Neural progenitor cell (in vitro differentiated cells): ENCODE results near the gene TNS3. TPM values are rescaled to one million over a fixed set of nuclear protein-coding genes. Genes with fewer than 3 reads are reported as not detected.

Source experiments
- DNase-seq: peaks from one replicate; pipeline ENCODE4 v3.0.0-alpha.2; 2016; ENCODE audit warnings: low spot score
- H2AFZ ChIP-seq: fragments of 200-600 bp; sonication (generic); replicated peaks from 2 replicates; pipeline ENCODE4 v1.6.1; 2016; ENCODE audit warnings: antibody characterized with exemption
- H3F3A ChIP-seq: fragments of 200-600 bp; sonication (generic); 2 replicates; pipeline ENCODE4 v1.6.1; 2016; ENCODE audit warnings: antibody characterized with exemption, low read depth
- H3K27ac ChIP-seq: fragments of 200-600 bp; sonication (generic); 2 replicates; pipeline ENCODE4 v1.5.1; 2016; ENCODE audit warnings: mild to moderate bottlenecking
- H3K27me3 ChIP-seq: fragments of 200-600 bp; sonication (generic); 2 replicates; pipeline ENCODE4 v1.6.1; 2016; ENCODE audit warnings: mild to moderate bottlenecking, moderate library complexity
- H3K36me3 ChIP-seq: fragments of 200-600 bp; sonication (generic); 2 replicates; pipeline ENCODE4 v1.5.1; 2016
- H3K4me1 ChIP-seq: fragments of 200-600 bp; sonication (generic); 2 replicates; pipeline ENCODE4 v1.6.1; 2016; ENCODE audit warnings: mixed run types
- H3K4me2 ChIP-seq: fragments of 200-600 bp; sonication (generic); 2 replicates; pipeline ENCODE4 v1.6.1; 2016
- H3K4me3 ChIP-seq: fragments of 200-600 bp; sonication (generic); 2 replicates; pipeline ENCODE4 v1.5.1; 2016
- H3K79me2 ChIP-seq: fragments of 200-600 bp; sonication (generic); 2 replicates; pipeline ENCODE4 v1.6.1; 2016; ENCODE audit warnings: low read depth
- H3K9ac ChIP-seq: fragments of 200-600 bp; sonication (generic); 2 replicates; pipeline ENCODE4 v1.6.1; 2016
- H3K9me3 ChIP-seq: fragments of 200-600 bp; sonication (generic); 2 replicates; pipeline ENCODE4 v1.5.1; 2016; ENCODE audit warnings: low read depth
- H4K20me1 ChIP-seq: fragments of 200-600 bp; sonication (generic); 2 replicates; pipeline ENCODE4 v1.6.1; 2016; ENCODE audit warnings: low read depth
- H3K27ac Mint-ChIP-seq: 3 replicates; pipeline ENCODE4 v1.8.0; 2021; ENCODE audit warnings: mixed read lengths
- H3K27me3 Mint-ChIP-seq: 2 replicates; pipeline ENCODE4 v1.8.0; 2022; ENCODE audit warnings: low read depth, mild to moderate bottlenecking, inconsistent platforms, moderate library complexity, mixed read lengths; ENCODE audit not compliant: insufficient read depth
- H3K36me3 Mint-ChIP-seq: 3 replicates; pipeline ENCODE4 v1.8.0; 2021; ENCODE audit warnings: mixed read lengths
- H3K4me1 Mint-ChIP-seq: 3 replicates; pipeline ENCODE4 v1.8.0; 2021; ENCODE audit warnings: mixed read lengths
- H3K4me3 Mint-ChIP-seq: 3 replicates; pipeline ENCODE4 v1.8.0; 2021; ENCODE audit warnings: mild to moderate bottlenecking, moderate library complexity, mixed read lengths
- H3K9me3 Mint-ChIP-seq: 3 replicates; pipeline ENCODE4 v1.8.0; 2020; ENCODE audit warnings: mixed read lengths
- EZH2 ChIP-seq: fragments of 200-600 bp; sonication (generic); IDR thresholded peaks from 2 replicates; pipeline ENCODE4 v1.6.1; 2017; ENCODE audit warnings: antibody characterized with exemption, mild to moderate bottlenecking, moderate library complexity
- EZH2phosphoT487 ChIP-seq: fragments of 200-600 bp; sonication (generic); IDR thresholded peaks from 2 replicates; pipeline ENCODE4 v1.6.1; 2017; ENCODE audit warnings: antibody characterized with exemption
- total RNA-seq: library from RNA; depleted of rRNA; stranded (reverse); fragments of >200 nt; gene quantifications from 2 replicates; pipeline ENCODE4 v1.2.3, GENCODE V29; 2015; ENCODE audit warnings: low replicate concordance
- TF ChIP-seq, protein P1 (sequence below): fragments of 200-600 bp; sonication (generic); IDR thresholded peaks from 2 replicates; pipeline ENCODE4 v1.5.1; 2017; ENCODE audit warnings: antibody characterized with exemption, mild to moderate bottlenecking

The TNS3 gene
- total RNA-seq, 1 donor from 2014 or later: 15.0 TPM

DNA sequence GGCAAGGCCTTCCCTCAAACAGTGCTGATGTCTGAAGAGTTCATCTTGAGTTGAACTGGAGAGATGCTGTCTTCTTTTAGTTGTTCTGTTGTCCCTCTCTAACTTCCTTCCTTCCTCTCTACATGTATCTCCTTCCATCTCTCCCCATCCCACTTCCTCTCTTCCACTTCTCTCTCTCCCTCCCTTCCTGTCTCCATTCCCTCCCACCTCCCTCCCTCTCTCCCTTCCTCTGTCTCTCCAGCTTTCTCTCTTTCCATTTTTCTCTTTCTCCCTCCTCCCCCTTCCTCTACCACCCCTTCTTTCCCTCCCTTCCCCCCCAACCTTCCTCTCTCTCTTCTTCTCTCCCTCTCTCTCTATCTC lies 40.7 kb upstream of the TNS3 start:
- Histone ChIP-seq H3K4me3 (no peak overlapping the region), H3K36me3 (no peaks in the 10 kb centered on the region), H4K20me1 (no peaks in the 10 kb centered on the region), H3K4me1 (peaks cover 8% of the 10 kb centered on the region), H3F3A (no peaks in the 10 kb centered on the region), H2AFZ (no peak overlapping the region), H3K4me2 (no peak overlapping the region), H3K27me3 (no peaks in the 10 kb centered on the region), H3K9me3 (no peaks in the 10 kb centered on the region), H3K27ac (no peak overlapping the region), H3K79me2 (no peaks in the 10 kb centered on the region), H3K9ac (no peak overlapping the region)
- H3K9me3 Mint-ChIP-seq: peaks cover 4% of the 10 kb centered on the region
- DNase-seq: no peak
- H3K4me3 Mint-ChIP-seq: no peak overlapping the region
- H3K4me1 Mint-ChIP-seq: peaks cover 48% of the 10 kb centered on the region
- TF ChIP-seq EZH2 (no peak), EZH2phosphoT487 (no peak)
- TF ChIP-seq, protein P1, sequence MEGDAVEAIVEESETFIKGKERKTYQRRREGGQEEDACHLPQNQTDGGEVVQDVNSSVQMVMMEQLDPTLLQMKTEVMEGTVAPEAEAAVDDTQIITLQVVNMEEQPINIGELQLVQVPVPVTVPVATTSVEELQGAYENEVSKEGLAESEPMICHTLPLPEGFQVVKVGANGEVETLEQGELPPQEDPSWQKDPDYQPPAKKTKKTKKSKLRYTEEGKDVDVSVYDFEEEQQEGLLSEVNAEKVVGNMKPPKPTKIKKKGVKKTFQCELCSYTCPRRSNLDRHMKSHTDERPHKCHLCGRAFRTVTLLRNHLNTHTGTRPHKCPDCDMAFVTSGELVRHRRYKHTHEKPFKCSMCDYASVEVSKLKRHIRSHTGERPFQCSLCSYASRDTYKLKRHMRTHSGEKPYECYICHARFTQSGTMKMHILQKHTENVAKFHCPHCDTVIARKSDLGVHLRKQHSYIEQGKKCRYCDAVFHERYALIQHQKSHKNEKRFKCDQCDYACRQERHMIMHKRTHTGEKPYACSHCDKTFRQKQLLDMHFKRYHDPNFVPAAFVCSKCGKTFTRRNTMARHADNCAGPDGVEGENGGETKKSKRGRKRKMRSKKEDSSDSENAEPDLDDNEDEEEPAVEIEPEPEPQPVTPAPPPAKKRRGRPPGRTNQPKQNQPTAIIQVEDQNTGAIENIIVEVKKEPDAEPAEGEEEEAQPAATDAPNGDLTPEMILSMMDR: no peak
- peaks cover 8% of the 10 kb centered on the region for H3K27me3 Mint-ChIP-seq
- no peaks in the 10 kb centered on the region for H3K36me3 Mint-ChIP-seq
- H3K27ac Mint-ChIP-seq: peak overlapping the region; percentile 94

DNA sequence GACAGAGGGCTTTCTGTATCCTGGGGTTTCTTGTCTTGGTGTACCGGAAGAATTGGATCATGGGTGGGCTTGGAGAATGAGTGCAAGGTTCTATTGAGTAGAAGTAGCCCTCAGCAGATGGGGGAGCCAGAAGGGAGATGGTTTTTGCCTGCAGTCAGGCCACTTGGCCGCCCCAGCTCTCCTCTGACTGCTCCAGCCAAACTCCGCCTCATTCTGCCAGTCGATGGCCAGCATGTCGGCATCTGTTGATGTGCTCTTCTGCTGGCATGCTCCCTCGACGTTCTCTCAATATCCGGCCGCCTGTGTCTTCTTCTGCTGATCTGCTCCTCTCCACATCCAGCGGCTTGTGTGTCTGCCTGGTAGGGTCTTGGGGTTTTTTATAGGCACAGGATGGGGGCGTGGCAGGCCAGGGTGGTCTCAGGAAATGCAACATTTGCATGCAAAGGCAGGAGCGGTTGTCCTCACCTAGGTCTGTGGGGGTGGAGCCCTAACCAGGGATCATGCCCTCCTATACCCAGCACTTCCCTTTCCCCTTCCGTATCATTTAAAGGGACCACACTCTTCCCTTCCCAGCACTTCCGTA lies 40.2 kb upstream of the TNS3 start:
- H4K20me1 ChIP-seq: no peaks in the 10 kb centered on the region
- H3K9me3 ChIP-seq: no peaks in the 10 kb centered on the region
- Mint-ChIP-seq H3K4me3 (no peak overlapping the region), H3K9me3 (peaks cover 4% of the 10 kb centered on the region), H3K27ac (no peak overlapping the region), H3K27me3 (peaks cover 8% of the 10 kb centered on the region), H3K4me1 (peaks cover 43% of the 10 kb centered on the region), H3K36me3 (no peaks in the 10 kb centered on the region)
- TF ChIP-seq EZH2 (no peak), EZH2phosphoT487 (no peak)
- TF ChIP-seq, protein P1: no peak
- H3K27ac ChIP-seq: no peak overlapping the region
- H3K79me2 ChIP-seq: no peaks in the 10 kb centered on the region
- peaks cover 8% of the 10 kb centered on the region for H3K4me1 ChIP-seq
- no peaks in the 10 kb centered on the region for H3K36me3 ChIP-seq
- H3K4me3 ChIP-seq: no peak overlapping the region
- H3K4me2 ChIP-seq: no peak overlapping the region
- H3K27me3 ChIP-seq: no peaks in the 10 kb centered on the region
- no peak overlapping the region for H2AFZ ChIP-seq
- no peak for DNase-seq
- no peak overlapping the region for H3K9ac ChIP-seq
- H3F3A ChIP-seq: no peaks in the 10 kb centered on the region

DNA sequence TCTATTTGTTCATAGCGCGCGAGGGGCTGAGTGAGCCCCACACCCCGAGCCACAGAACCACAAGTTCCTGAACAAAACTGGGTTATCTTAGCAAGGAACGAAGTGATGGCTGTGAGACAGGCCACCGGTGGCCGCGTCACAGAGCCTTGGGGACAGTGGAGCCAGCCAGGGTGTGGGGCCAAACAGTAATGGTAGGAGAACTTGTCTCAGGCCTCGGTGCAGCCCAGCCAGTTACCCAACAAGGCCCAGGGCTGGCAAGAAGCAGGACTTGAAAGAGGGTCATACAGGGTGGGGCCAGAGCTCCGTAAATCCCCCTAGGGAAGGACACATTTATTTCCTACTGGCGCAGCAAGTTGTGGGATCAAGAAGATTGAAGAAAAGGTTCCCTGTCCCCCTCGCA lies 39.4 kb upstream of the TNS3 start:
- H3K4me2 ChIP-seq: no peak overlapping the region
- H3K36me3 Mint-ChIP-seq: no peaks in the 10 kb centered on the region

More for the DNA sequence above, 39.4 kb upstream of the TNS3 start:
- no peaks in the 10 kb centered on the region for H4K20me1 ChIP-seq
- H3K27me3 Mint-ChIP-seq: peaks cover 8% of the 10 kb centered on the region
- peaks cover 39% of the 10 kb centered on the region for H3K4me1 Mint-ChIP-seq
- no peak overlapping the region for H3K27ac ChIP-seq
- H3K79me2 ChIP-seq: no peaks in the 10 kb centered on the region
- H3K9me3 Mint-ChIP-seq: peaks cover 4% of the 10 kb centered on the region
- no peaks in the 10 kb centered on the region for H3K9me3 ChIP-seq
- no peak overlapping the region for H3K4me3 ChIP-seq
- H3F3A ChIP-seq: no peaks in the 10 kb centered on the region
- H3K36me3 ChIP-seq: no peaks in the 10 kb centered on the region
- H2AFZ ChIP-seq: no peak overlapping the region
- no peak overlapping the region for H3K9ac ChIP-seq
- no peak overlapping the region for H3K27ac Mint-ChIP-seq
- no peaks in the 10 kb centered on the region for H3K27me3 ChIP-seq
- TF ChIP-seq EZH2phosphoT487: no peak
- TF ChIP-seq, protein P1: no peak
- TF ChIP-seq EZH2: no peak
- peaks cover 8% of the 10 kb centered on the region for H3K4me1 ChIP-seq
- no peak for DNase-seq
- no peak overlapping the region for H3K4me3 Mint-ChIP-seq
